ENCODE results near the gene CARD8.

CARD8 gene

GRCh38 chr19:48301886-48302599 is 46.3 kb upstream of the CARD8 start:
- H3K4ac ChIP-seq (ENCODE audit: low read depth, low read length), result no peak overlapping the region
- no peaks in the 10 kb centered on the region for H3K36me3 ChIP-seq (ENCODE audit: control insufficient read depth in 1 of 2, insufficient read depth in 2 of 2, low read length in 2 of 2)
- H4K8ac ChIP-seq (ENCODE audit: low read depth, low read length), result no peak overlapping the region
- H3K4me3 ChIP-seq (ENCODE audit: low read depth, low read length), result no peak overlapping the region
- no peak for DNase-seq
- WGBS (ENCODE audit: extremely low coverage, insufficient coverage, insufficient read length), result 100% methylated on average over 1 of the region's 1 CpG
- H3K23ac ChIP-seq (ENCODE audit: low read length), result no peak overlapping the region
- H3K27me3 ChIP-seq (ENCODE audit: insufficient read depth, low read length), result no peaks in the 10 kb centered on the region
- H3K79me2 ChIP-seq (ENCODE audit: control insufficient read depth, insufficient read depth, low read length, poor library complexity), result no peaks in the 10 kb centered on the region
- no peak overlapping the region for H3K4me2 ChIP-seq (ENCODE audit: low read length)
- peaks cover 2% of the 10 kb centered on the region for H3K9me3 ChIP-seq (ENCODE audit: insufficient read depth, low read depth, low read length)
- no peak overlapping the region for H3K27ac ChIP-seq (ENCODE audit: low read depth, low read length)
- H4K91ac ChIP-seq (ENCODE audit: low read depth, low read length), result no peak overlapping the region
- H3K14ac ChIP-seq (ENCODE audit: low read length), result no peak overlapping the region
- no peak overlapping the region for H2BK5ac ChIP-seq (ENCODE audit: low read depth, low read length, poor library complexity)
- no peaks in the 10 kb centered on the region for H3K79me1 ChIP-seq (ENCODE audit: low read length)
- no peak overlapping the region for H2BK12ac ChIP-seq (ENCODE audit: low read length)
- no peak overlapping the region for H2AK5ac ChIP-seq (ENCODE audit: low read length)
- no peak overlapping the region for H3K9ac ChIP-seq (ENCODE audit: low read length)
- H2AFZ ChIP-seq (ENCODE audit: insufficient read depth, low read length, poor library complexity), result no peak overlapping the region
- no peak overlapping the region for H2BK120ac ChIP-seq (ENCODE audit: insufficient read depth, low read length, poor library complexity)
- H4K12ac ChIP-seq (ENCODE audit: low read depth, low read length), result no peak overlapping the region
- H3K18ac ChIP-seq (ENCODE audit: low read length), result no peak overlapping the region
- no peaks in the 10 kb centered on the region for H3K4me1 ChIP-seq (ENCODE audit: control insufficient read depth in 1 of 2, insufficient read depth in 2 of 2, low read length in 2 of 2)

GRCh38 chr19:48297975-48298374 is 42.3 kb upstream of the CARD8 start:
- H3K23ac ChIP-seq (ENCODE audit: low read length), result no peak overlapping the region
- no peak for DNase-seq
- H2AK5ac ChIP-seq (ENCODE audit: low read length), result no peak overlapping the region
- H3K4me3 ChIP-seq (ENCODE audit: low read depth, low read length), result no peak overlapping the region
- H3K18ac ChIP-seq (ENCODE audit: low read length), result no peak overlapping the region
- no peaks in the 10 kb centered on the region for H3K36me3 ChIP-seq (ENCODE audit: control insufficient read depth in 1 of 2, insufficient read depth in 2 of 2, low read length in 2 of 2)
- H3K4me1 ChIP-seq (ENCODE audit: control insufficient read depth in 1 of 2, insufficient read depth in 2 of 2, low read length in 2 of 2), result no peaks in the 10 kb centered on the region
- no peak overlapping the region for H4K91ac ChIP-seq (ENCODE audit: low read depth, low read length)
- WGBS (ENCODE audit: extremely low coverage, insufficient coverage, insufficient read length), result no CpG with 5 or more reads among the region's 16 CpGs
- no peak overlapping the region for H3K4me2 ChIP-seq (ENCODE audit: low read length)
- H3K9me3 ChIP-seq (ENCODE audit: insufficient read depth, low read depth, low read length), result peaks cover 2% of the 10 kb centered on the region
- H4K12ac ChIP-seq (ENCODE audit: low read depth, low read length), result no peak overlapping the region
- H2AFZ ChIP-seq (ENCODE audit: insufficient read depth, low read length, poor library complexity), result no peak overlapping the region
- H2BK120ac ChIP-seq (ENCODE audit: insufficient read depth, low read length, poor library complexity), result no peak overlapping the region
- H3K79me2 ChIP-seq (ENCODE audit: control insufficient read depth, insufficient read depth, low read length, poor library complexity), result no peaks in the 10 kb centered on the region
- H2BK12ac ChIP-seq (ENCODE audit: low read length), result no peak overlapping the region
- no peak overlapping the region for H3K4ac ChIP-seq (ENCODE audit: low read depth, low read length)
- no peak overlapping the region for H3K27ac ChIP-seq (ENCODE audit: low read depth, low read length)
- H3K79me1 ChIP-seq (ENCODE audit: low read length), result no peaks in the 10 kb centered on the region
- no peak overlapping the region for H2BK5ac ChIP-seq (ENCODE audit: low read depth, low read length, poor library complexity)
- H4K8ac ChIP-seq (ENCODE audit: low read depth, low read length), result no peak overlapping the region
- H3K9ac ChIP-seq (ENCODE audit: low read length), result no peak overlapping the region
- no peak overlapping the region for H3K14ac ChIP-seq (ENCODE audit: low read length)
- no peaks in the 10 kb centered on the region for H3K27me3 ChIP-seq (ENCODE audit: insufficient read depth, low read length)

- DNase-seq, result no peak
- Histone ChIP-seq H4K12ac (ENCODE audit: low read depth, low read length) (peak overlapping the region; percentile 26), H2AFZ (ENCODE audit: insufficient read depth, low read length, poor library complexity) (no peak overlapping the region), H2BK12ac (ENCODE audit: low read length) (no peak overlapping the region), H3K4me3 (ENCODE audit: low read depth, low read length) (no peak overlapping the region), H3K27ac (ENCODE audit: low read depth, low read length) (no peak overlapping the region), H3K18ac (ENCODE audit: low read length) (no peak overlapping the region), H4K8ac (ENCODE audit: low read depth, low read length) (no peak overlapping the region), H3K23ac (ENCODE audit: low read length) (no peak overlapping the region), H3K4ac (ENCODE audit: low read depth, low read length) (no peak overlapping the region), H3K9ac (ENCODE audit: low read length) (no peak overlapping the region), H3K79me2 (ENCODE audit: control insufficient read depth, insufficient read depth, low read length, poor library complexity) (no peaks in the 10 kb centered on the region), H2BK120ac (ENCODE audit: insufficient read depth, low read length, poor library complexity) (no peak overlapping the region), H3K36me3 (ENCODE audit: control insufficient read depth in 1 of 2, insufficient read depth in 2 of 2, low read length in 2 of 2) (no peaks in the 10 kb centered on the region), H2AK5ac (ENCODE audit: low read length) (no peak overlapping the region), H3K14ac (ENCODE audit: low read length) (no peak overlapping the region), H2BK5ac (ENCODE audit: low read depth, low read length, poor library complexity) (no peak overlapping the region), H3K79me1 (ENCODE audit: low read length) (no peaks in the 10 kb centered on the region), H3K27me3 (ENCODE audit: insufficient read depth, low read length) (no peaks in the 10 kb centered on the region), H3K9me3 (ENCODE audit: insufficient read depth, low read depth, low read length) (no peaks in the 10 kb centered on the region), H3K4me1 (ENCODE audit: control insufficient read depth in 1 of 2, insufficient read depth in 2 of 2, low read length in 2 of 2) (no peaks in the 10 kb centered on the region), H4K91ac (ENCODE audit: low read depth, low read length) (no peak overlapping the region), H3K4me2 (ENCODE audit: low read length) (no peak overlapping the region)
- no CpG with 5 or more reads among the region's 42 CpGs for WGBS (ENCODE audit: extremely low coverage, insufficient coverage, insufficient read length)
Observed at GRCh38 chr19:48296963-48297734, 41.4 kb upstream of the CARD8 start.

- Histone ChIP-seq H3K9ac (ENCODE audit: low read length) (no peak overlapping the region), H4K12ac (ENCODE audit: low read depth, low read length) (no peak overlapping the region), H2BK5ac (ENCODE audit: low read depth, low read length, poor library complexity) (no peak overlapping the region), H3K23ac (ENCODE audit: low read length) (no peak overlapping the region), H3K4me1 (ENCODE audit: control insufficient read depth in 1 of 2, insufficient read depth in 2 of 2, low read length in 2 of 2) (peaks cover 5% of the 10 kb centered on the region in 2 experiments), H2AFZ (ENCODE audit: insufficient read depth, low read length, poor library complexity) (no peak overlapping the region), H4K91ac (ENCODE audit: low read depth, low read length) (no peak overlapping the region), H3K36me3 (ENCODE audit: control insufficient read depth in 1 of 2, insufficient read depth in 2 of 2, low read length in 2 of 2) (no peaks in the 10 kb centered on the region), H4K8ac (ENCODE audit: low read depth, low read length) (no peak overlapping the region), H3K9me3 (ENCODE audit: insufficient read depth, low read depth, low read length) (no peaks in the 10 kb centered on the region), H3K79me2 (ENCODE audit: control insufficient read depth, insufficient read depth, low read length, poor library complexity) (no peaks in the 10 kb centered on the region), H3K27ac (ENCODE audit: low read depth, low read length) (no peak overlapping the region), H3K4me2 (ENCODE audit: low read length) (no peak overlapping the region), H2AK5ac (ENCODE audit: low read length) (peak overlapping the region; percentile 19), H2BK12ac (ENCODE audit: low read length) (no peak overlapping the region), H3K27me3 (ENCODE audit: insufficient read depth, low read length) (no peaks in the 10 kb centered on the region), H3K14ac (ENCODE audit: low read length) (no peak overlapping the region), H3K79me1 (ENCODE audit: low read length) (peaks cover 4% of the 10 kb centered on the region), H2BK120ac (ENCODE audit: insufficient read depth, low read length, poor library complexity) (no peak overlapping the region), H3K4me3 (ENCODE audit: low read depth, low read length) (no peak overlapping the region), H3K18ac (ENCODE audit: low read length) (no peak overlapping the region), H3K4ac (ENCODE audit: low read depth, low read length) (no peak overlapping the region)
- WGBS (ENCODE audit: extremely low coverage, insufficient coverage, insufficient read length), result no CpG with 5 or more reads among the region's 10 CpGs
- DNase-seq, result no peak
Observed at GRCh38 chr19:48295458-48295857, 39.7 kb upstream of the CARD8 start.
